Neural cell (in vitro differentiated cells): ENCODE measurements around the gene TPST1. TPM values are rescaled to one million over a fixed set of nuclear protein-coding genes. Genes with fewer than 3 reads are reported as not detected.
"Not testable (repeated sequence)": the region's sequence is repeated elsewhere in the genome, so short reads cannot be mapped to it uniquely, and the experiment has no call there.

Experiments
- H2AFZ ChIP-seq: fragments of 200-600, 300-800 bp; sonication (generic), shearing (Covaris generic); 2 replicates; pipeline ENCODE4 v1.6.0; 2014; ENCODE audit warnings: low read depth, mild to moderate bottlenecking, antibody characterized with exemption, low read length, moderate library complexity
- H3F3A ChIP-seq: fragments of 200-600 bp; shearing (Covaris generic); 2 replicates; pipeline ENCODE4 v1.6.1; 2016; ENCODE audit warnings: mild to moderate bottlenecking, moderate library complexity, mixed read lengths, antibody characterized with exemption, low read length; ENCODE audit not compliant: insufficient read depth, poor library complexity, severe bottlenecking
- H3K27ac ChIP-seq: fragments of 200-600, 300-800 bp; sonication (generic), shearing (Covaris generic); 2 replicates; pipeline ENCODE4 v1.5.1; 2014; ENCODE audit warnings: mild to moderate bottlenecking, low read length, moderate library complexity
- H3K27me3 ChIP-seq: fragments of 300-800, 200-600 bp; sonication (generic), shearing (Covaris generic); 2 replicates; pipeline ENCODE4 v1.6.0; 2014; ENCODE audit warnings: mild to moderate bottlenecking, low read depth, low read length, moderate library complexity; ENCODE audit not compliant: insufficient read depth
- H3K36me3 ChIP-seq: fragments of 300-800, 200-600 bp; sonication (generic), shearing (Covaris generic); 2 replicates; pipeline ENCODE4 v1.5.1; 2014; ENCODE audit warnings: mild to moderate bottlenecking, antibody characterized with exemption, low read length, moderate library complexity; ENCODE audit not compliant: insufficient read depth
- H3K4me2 ChIP-seq: fragments of 300-800, 200-600 bp; sonication (generic), shearing (Covaris generic); 2 replicates; pipeline ENCODE4 v1.6.0; 2014; ENCODE audit warnings: mild to moderate bottlenecking, low read length
- H3K4me3 ChIP-seq: fragments of 300-800, 200-600 bp; sonication (generic), shearing (Covaris generic); 2 replicates; pipeline ENCODE4 v1.5.1; 2014; ENCODE audit warnings: mild to moderate bottlenecking, low read length, moderate library complexity
- H3K79me2 ChIP-seq: fragments of 200-600 bp; shearing (Covaris generic); replicated peaks from 2 replicates; pipeline ENCODE4 v1.6.0; 2014; ENCODE audit warnings: mild to moderate bottlenecking, low read length, moderate library complexity; ENCODE audit not compliant: insufficient read depth
- H3K9ac ChIP-seq: fragments of 300-800, 200-600 bp; sonication (generic), shearing (Covaris generic); 2 replicates; pipeline ENCODE4 v1.6.1; 2016; ENCODE audit warnings: mild to moderate bottlenecking, low read length, mixed read lengths
- H3K9me2 ChIP-seq: fragments of 200-600 bp; shearing (Covaris generic); 2 replicates; pipeline ENCODE4 v1.6.1; 2016; ENCODE audit warnings: mild to moderate bottlenecking, low read length, mixed read lengths; ENCODE audit not compliant: insufficient read depth
- H3K9me3 ChIP-seq: fragments of 200-600, 300-800 bp; sonication (generic), shearing (Covaris generic); 2 replicates; pipeline ENCODE4 v1.6.1; 2016; ENCODE audit warnings: mild to moderate bottlenecking, mixed run types, low read length, moderate library complexity, mixed read lengths
- H4K20me1 ChIP-seq: fragments of 200-600 bp; shearing (Covaris generic); 2 replicates; pipeline ENCODE4 v1.6.1; 2016; ENCODE audit warnings: mild to moderate bottlenecking, mixed run types; ENCODE audit not compliant: insufficient read depth
- EP300 ChIP-seq: fragments of 450-650 bp; conservative IDR thresholded peaks from 2 replicates; pipeline ENCODE4 v1.6.1; 2014; ENCODE audit warnings: antibody characterized with exemption, mild to moderate bottlenecking, moderate library complexity; ENCODE audit not compliant: poor library complexity, severe bottlenecking
- EZH2 ChIP-seq: fragments of 200-600, 300-800 bp; shearing (Covaris generic), sonication (generic); IDR thresholded peaks from 2 replicates; pipeline ENCODE4 v1.6.1; 2014; ENCODE audit warnings: antibody characterized with exemption, low read length, borderline replicate concordance, mild to moderate bottlenecking; ENCODE audit not compliant: insufficient read depth, poor library complexity, severe bottlenecking
- MXI1 ChIP-seq: fragments of 450-650 bp; conservative IDR thresholded peaks from 2 replicates; pipeline ENCODE4 v1.6.1; 2014; ENCODE audit warnings: antibody characterized with exemption, mild to moderate bottlenecking; ENCODE audit not compliant: poor library complexity, severe bottlenecking
- POLR2AphosphoS5 ChIP-seq: IDR thresholded peaks from 2 replicates; pipeline ENCODE4 v1.6.1; 2012
- RAD21 ChIP-seq: fragments of 450-650 bp; conservative IDR thresholded peaks from 2 replicates; pipeline ENCODE4 v1.6.1; 2014; ENCODE audit warnings: antibody characterized with exemption, mild to moderate bottlenecking, moderate library complexity
- SMC3 ChIP-seq: fragments of 450-650 bp; conservative IDR thresholded peaks from 2 replicates; pipeline ENCODE4 v1.6.1; 2014; ENCODE audit warnings: antibody characterized with exemption, mild to moderate bottlenecking, moderate library complexity; ENCODE audit not compliant: poor library complexity
- TAF1 ChIP-seq: IDR thresholded peaks from 2 replicates; pipeline ENCODE4 v1.6.1; 2012; ENCODE audit warnings: low read depth
- polyA plus RNA-seq: library from polyadenylated mRNA; depleted of rRNA; stranded (reverse); fragments of >200 nt; gene quantifications from 2 replicates; pipeline ENCODE4 v1.2.3, GENCODE V29; 2014
- TF ChIP-seq, protein P1 (sequence below): IDR thresholded peaks from 2 replicates; pipeline ENCODE4 v1.6.1; 2012; ENCODE audit warnings: borderline replicate concordance
- TF ChIP-seq, protein P2 (sequence below): fragments of 450-650 bp; IDR thresholded peaks from 2 replicates; pipeline ENCODE4 v1.5.1; 2014; ENCODE audit warnings: antibody characterized with exemption, mild to moderate bottlenecking, moderate library complexity; ENCODE audit not compliant: poor library complexity, severe bottlenecking

Gene TPST1
- polyA plus RNA-seq, 1 donor from 2014 or later: 58.5 TPM

DNA sequence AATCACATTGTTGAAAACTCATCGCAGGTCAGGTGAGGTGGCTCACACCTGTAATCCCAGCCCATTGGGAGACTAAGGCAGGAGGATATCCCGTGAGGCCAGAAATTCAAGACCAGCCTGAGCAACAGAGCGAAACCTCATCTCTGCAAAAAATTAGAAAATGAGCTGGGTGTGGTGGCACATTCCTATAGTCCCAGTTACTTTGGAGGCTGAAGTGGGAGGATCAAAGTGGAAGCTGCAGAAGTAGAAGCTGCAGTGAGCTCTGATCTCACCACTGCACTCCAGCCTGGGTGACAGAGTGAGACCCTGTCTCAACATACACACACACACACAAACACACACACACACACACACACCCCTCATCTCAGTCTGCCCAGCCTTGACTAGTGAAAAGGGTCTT lies 190.9 kb downstream of the TPST1 start:
- not testable (repeated sequence) for H3K27ac ChIP-seq, H4K20me1 ChIP-seq, H3K79me2 ChIP-seq, H3K4me3 ChIP-seq, H3F3A ChIP-seq, H2AFZ ChIP-seq, H3K27me3 ChIP-seq, H3K9me2 ChIP-seq, H3K9me3 ChIP-seq, H3K36me3 ChIP-seq, H3K4me2 ChIP-seq, H3K9ac ChIP-seq

DNA sequence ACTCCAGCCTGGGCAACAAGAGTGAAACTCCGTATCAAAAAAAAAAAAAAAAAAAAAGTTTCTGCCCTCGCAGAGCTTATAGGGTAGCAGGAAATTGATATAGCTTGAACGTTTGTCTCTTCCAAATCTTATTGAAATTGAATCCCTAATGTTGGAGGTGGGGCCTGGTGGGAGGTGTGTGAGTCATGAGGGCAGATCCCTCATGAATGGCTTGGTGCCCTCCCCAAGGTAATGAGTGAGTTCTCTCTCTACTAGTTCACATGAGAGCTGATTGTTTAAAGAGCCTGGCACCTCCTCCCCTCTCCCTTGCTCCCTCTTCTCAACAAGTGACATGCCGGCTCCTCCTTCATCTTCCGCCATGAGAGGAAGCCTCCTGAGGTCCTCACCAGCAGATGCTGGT lies 193.7 kb downstream of the TPST1 start:
- H3K4me2 ChIP-seq, H4K20me1 ChIP-seq, H2AFZ ChIP-seq, H3K27ac ChIP-seq, H3K9me3 ChIP-seq, H3K79me2 ChIP-seq, H3F3A ChIP-seq, H3K4me3 ChIP-seq, H3K36me3 ChIP-seq, H3K9me2 ChIP-seq, H3K9ac ChIP-seq, H3K27me3 ChIP-seq: not testable (repeated sequence)

DNA sequence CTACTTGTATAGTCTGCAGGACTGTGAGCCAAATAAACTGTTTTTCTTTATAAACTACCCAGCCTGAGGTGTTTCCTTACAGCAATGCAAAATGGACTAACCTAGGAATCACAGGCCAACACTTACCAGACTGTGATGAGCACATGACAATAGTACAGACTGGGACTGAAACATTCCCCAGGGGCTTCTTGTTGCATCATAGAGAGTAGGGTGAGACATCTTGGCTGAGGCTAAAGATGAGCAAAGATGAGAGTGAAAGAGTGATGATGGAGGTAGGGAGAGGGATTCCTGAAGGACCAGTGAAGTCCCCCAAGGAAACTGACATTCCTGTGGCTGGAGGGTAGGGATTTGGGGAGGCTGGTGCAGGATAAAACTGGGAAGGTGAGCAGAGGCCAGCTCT lies 194.4 kb downstream of the TPST1 start:
- no peaks in the 10 kb centered on the region for H3K9me2 ChIP-seq
- H3K27ac ChIP-seq: no peak overlapping the region
- H3K79me2 ChIP-seq: no peaks in the 10 kb centered on the region
- H2AFZ ChIP-seq: no peak overlapping the region
- no peak for TF ChIP-seq SMC3
- no peak for TF ChIP-seq EZH2
- TF ChIP-seq, protein P1, sequence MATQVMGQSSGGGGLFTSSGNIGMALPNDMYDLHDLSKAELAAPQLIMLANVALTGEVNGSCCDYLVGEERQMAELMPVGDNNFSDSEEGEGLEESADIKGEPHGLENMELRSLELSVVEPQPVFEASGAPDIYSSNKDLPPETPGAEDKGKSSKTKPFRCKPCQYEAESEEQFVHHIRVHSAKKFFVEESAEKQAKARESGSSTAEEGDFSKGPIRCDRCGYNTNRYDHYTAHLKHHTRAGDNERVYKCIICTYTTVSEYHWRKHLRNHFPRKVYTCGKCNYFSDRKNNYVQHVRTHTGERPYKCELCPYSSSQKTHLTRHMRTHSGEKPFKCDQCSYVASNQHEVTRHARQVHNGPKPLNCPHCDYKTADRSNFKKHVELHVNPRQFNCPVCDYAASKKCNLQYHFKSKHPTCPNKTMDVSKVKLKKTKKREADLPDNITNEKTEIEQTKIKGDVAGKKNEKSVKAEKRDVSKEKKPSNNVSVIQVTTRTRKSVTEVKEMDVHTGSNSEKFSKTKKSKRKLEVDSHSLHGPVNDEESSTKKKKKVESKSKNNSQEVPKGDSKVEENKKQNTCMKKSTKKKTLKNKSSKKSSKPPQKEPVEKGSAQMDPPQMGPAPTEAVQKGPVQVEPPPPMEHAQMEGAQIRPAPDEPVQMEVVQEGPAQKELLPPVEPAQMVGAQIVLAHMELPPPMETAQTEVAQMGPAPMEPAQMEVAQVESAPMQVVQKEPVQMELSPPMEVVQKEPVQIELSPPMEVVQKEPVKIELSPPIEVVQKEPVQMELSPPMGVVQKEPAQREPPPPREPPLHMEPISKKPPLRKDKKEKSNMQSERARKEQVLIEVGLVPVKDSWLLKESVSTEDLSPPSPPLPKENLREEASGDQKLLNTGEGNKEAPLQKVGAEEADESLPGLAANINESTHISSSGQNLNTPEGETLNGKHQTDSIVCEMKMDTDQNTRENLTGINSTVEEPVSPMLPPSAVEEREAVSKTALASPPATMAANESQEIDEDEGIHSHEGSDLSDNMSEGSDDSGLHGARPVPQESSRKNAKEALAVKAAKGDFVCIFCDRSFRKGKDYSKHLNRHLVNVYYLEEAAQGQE: no peak
- no peak for TF ChIP-seq RAD21
- no peak for TF ChIP-seq TAF1
- TF ChIP-seq MXI1: no peak
- TF ChIP-seq POLR2AphosphoS5: no peak
- no peak for TF ChIP-seq EP300
- H3F3A ChIP-seq: no peaks in the 10 kb centered on the region
- no peaks in the 10 kb centered on the region for H3K27me3 ChIP-seq
- no peak overlapping the region for H3K4me2 ChIP-seq
- no peak overlapping the region for H3K4me3 ChIP-seq
- no peaks in the 10 kb centered on the region for H3K36me3 ChIP-seq
- H3K9me3 ChIP-seq: no peaks in the 10 kb centered on the region
- H3K9ac ChIP-seq: no peak overlapping the region
- H4K20me1 ChIP-seq: no peaks in the 10 kb centered on the region

DNA sequence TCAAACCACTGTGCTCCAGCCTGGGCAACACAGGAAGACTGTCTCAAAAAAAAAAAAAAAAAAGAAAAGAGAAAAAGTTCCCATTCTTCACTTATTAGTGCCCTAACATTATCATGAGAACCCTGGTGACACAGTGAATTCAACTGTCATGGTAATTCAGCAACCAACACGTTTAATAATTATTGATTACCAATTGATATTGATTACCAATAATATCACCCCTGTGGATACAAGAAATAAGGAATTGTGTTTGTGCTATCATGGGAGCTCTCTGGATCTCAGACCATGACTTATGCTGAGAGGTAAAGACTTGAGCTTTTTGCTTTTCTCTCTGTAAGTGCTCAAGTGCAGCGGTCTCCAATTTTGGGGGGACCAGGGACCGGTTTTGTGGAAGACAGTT lies 195.3 kb downstream of the TPST1 start:
- H4K20me1 ChIP-seq: no peaks in the 10 kb centered on the region
- no peaks in the 10 kb centered on the region for H3K36me3 ChIP-seq
- H3K27ac ChIP-seq: no peak overlapping the region
- no peaks in the 10 kb centered on the region for H3K9me2 ChIP-seq
- H3F3A ChIP-seq: no peaks in the 10 kb centered on the region
- no peak overlapping the region for H2AFZ ChIP-seq
- no peak for TF ChIP-seq RAD21
- TF ChIP-seq, protein P2, sequence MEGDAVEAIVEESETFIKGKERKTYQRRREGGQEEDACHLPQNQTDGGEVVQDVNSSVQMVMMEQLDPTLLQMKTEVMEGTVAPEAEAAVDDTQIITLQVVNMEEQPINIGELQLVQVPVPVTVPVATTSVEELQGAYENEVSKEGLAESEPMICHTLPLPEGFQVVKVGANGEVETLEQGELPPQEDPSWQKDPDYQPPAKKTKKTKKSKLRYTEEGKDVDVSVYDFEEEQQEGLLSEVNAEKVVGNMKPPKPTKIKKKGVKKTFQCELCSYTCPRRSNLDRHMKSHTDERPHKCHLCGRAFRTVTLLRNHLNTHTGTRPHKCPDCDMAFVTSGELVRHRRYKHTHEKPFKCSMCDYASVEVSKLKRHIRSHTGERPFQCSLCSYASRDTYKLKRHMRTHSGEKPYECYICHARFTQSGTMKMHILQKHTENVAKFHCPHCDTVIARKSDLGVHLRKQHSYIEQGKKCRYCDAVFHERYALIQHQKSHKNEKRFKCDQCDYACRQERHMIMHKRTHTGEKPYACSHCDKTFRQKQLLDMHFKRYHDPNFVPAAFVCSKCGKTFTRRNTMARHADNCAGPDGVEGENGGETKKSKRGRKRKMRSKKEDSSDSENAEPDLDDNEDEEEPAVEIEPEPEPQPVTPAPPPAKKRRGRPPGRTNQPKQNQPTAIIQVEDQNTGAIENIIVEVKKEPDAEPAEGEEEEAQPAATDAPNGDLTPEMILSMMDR: no peak
- H3K79me2 ChIP-seq: no peaks in the 10 kb centered on the region
- no peak overlapping the region for H3K9ac ChIP-seq
- no peaks in the 10 kb centered on the region for H3K9me3 ChIP-seq
- H3K4me2 ChIP-seq: no peak overlapping the region
- no peaks in the 10 kb centered on the region for H3K27me3 ChIP-seq
- no peak overlapping the region for H3K4me3 ChIP-seq

DNA sequence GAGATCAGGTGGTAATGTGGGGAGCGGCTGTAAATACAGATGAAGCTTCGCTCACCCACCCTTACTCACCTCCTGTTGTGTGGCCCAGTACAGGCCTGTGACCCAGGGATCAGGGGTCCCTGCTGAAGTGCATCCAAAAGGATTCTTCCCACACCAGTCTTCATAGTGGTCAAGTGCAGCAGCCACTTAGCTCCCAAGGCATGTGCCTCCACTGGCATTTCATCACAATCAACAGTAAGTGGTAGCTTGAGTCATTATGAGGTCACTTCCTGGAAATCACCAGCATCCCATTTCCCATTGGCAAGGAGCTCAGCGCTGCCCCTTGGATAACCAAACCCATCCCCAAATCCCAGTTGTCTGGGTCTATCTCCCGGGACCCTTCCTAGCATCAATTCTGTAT lies 196.0 kb downstream of the TPST1 start:
- H3K4me2 ChIP-seq, H2AFZ ChIP-seq, H3K9me2 ChIP-seq, H3K9ac ChIP-seq, H3K79me2 ChIP-seq, H3K9me3 ChIP-seq, H3K4me3 ChIP-seq, H4K20me1 ChIP-seq, H3K36me3 ChIP-seq, H3F3A ChIP-seq, H3K27me3 ChIP-seq, H3K27ac ChIP-seq: not testable (repeated sequence)
